GM12873 (cell line): ENCODE results near the gene FBXW12.

Experiments used
- TF ChIP-seq, protein P1 (sequence below): IDR thresholded peaks from 2 replicates; pipeline ENCODE4 v1.5.1; 2012; ENCODE audit warnings: low read depth, mild to moderate bottlenecking, moderate library complexity, low read length, control low read depth; ENCODE audit not compliant: insufficient read depth; ENCODE audit errors: missing control alignments

Gene FBXW12

DNA sequence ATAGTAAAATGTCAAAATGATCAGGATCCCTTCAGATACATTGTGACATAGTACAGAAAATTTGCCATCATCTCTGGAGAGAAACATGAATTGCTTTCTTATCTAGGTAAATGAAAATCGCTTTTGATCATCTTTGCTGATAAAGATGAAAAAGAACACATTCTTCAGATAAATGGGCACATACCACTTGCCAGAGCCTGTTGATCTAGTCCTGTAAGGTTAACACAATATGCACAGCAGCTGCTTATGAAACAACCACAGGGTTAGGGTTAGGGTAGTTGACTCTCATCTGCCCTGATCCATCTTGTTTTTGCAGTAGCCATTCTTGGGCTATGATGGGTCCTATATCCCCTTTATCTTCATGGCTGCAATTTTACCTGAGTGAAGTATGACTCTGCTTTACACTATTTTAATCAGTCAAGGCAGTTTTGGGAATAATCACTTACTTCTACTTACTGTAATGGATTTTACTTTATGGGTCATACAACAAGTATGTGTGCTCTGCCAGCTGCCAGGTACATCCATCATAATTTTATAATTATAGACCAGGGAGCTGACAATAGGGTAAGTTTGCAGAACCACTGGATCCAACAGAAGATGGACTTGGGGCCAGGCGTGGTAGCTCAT lies 26.0 kb upstream of the FBXW12 start:
- TF ChIP-seq, protein P1, sequence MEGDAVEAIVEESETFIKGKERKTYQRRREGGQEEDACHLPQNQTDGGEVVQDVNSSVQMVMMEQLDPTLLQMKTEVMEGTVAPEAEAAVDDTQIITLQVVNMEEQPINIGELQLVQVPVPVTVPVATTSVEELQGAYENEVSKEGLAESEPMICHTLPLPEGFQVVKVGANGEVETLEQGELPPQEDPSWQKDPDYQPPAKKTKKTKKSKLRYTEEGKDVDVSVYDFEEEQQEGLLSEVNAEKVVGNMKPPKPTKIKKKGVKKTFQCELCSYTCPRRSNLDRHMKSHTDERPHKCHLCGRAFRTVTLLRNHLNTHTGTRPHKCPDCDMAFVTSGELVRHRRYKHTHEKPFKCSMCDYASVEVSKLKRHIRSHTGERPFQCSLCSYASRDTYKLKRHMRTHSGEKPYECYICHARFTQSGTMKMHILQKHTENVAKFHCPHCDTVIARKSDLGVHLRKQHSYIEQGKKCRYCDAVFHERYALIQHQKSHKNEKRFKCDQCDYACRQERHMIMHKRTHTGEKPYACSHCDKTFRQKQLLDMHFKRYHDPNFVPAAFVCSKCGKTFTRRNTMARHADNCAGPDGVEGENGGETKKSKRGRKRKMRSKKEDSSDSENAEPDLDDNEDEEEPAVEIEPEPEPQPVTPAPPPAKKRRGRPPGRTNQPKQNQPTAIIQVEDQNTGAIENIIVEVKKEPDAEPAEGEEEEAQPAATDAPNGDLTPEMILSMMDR, result no peak

DNA sequence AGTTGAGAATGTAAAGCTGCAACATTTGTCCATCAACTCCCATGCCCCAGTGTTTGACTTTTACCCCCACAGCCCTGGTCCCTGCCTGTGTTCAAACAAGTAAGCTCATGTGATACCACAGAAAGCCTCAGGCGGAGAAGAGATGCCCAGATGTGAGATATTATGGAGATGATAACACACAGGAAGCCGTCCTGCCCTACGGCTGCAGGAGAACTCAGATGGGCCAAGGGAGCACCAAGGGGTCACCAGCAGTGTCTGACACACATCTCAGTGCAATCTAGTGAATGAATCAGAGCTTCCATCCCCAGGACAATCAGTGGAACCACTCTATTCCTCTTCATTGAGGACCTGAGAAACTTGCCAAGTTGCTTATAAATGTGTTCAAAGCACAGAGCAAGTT lies 24.5 kb upstream of the FBXW12 start:
- TF ChIP-seq, protein P1, result no peak

DNA sequence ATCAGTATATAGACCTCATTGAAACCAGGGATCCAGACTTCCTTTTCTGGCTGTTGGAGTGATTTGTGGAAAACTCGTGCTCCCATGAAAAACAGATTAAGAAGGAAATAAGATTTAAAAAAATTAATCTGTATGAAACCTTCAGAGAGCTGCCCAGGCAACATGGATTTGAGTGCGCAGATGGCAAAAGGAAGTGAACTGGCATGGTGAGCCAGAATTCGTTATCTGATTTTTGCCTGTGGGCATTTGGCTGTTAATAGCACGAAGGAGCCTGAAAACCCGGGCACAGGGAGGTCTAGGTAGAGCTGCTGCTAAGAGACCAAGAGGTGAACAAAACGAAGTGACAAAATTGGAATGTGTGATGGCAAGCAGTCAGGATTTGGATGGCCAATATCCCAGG lies 19.5 kb upstream of the FBXW12 start:
- TF ChIP-seq, protein P1, result no peak

- TF ChIP-seq, protein P1, result no peak
Measured at GRCh38 chr3:48353987-48354386, 18.0 kb upstream of the FBXW12 start.

DNA sequence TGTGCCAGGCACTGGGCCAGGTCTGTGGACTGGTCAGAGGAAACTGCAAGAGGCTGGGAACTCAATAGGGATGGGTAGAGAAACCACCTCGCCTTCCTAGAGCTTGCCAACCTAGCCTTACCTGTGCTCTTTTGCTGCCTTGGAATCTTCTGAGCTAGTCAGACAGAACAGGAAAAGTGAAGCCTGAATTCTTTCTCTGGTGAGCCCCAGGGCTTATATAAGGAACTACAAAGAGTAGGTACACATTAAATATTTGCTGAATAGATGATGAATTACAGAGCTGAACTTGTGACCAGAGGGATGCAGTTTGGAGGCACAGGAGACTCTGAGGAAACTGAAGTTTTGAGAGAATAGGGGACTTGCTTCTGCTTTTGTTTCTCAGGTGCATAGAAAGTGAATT lies 15.6 kb upstream of the FBXW12 start:
- TF ChIP-seq, protein P1, result no peak

GRCh38 chr3:48361928-48362327 lies 10.1 kb upstream of the FBXW12 start:
- TF ChIP-seq, protein P1, result no peak

DNA sequence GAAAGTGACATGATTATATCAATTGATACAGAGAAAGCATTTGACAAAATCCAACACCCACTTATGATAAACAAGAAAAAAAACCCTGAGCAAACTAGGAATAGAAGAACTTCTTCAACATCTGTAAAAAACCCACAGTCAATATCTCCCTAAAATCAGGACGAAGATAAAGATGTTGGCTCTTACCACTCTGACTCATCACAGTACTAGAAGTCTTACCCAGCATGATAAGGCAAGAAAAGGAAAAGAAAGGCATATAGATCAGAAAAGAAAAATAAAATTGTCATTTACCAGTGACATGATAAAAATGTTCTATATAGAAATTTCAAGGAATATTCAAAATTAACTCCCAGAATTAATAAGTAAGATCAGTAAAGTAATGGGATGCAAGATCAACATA lies 7.2 kb upstream of the FBXW12 start:
- TF ChIP-seq, protein P1, result no peak
